K562 (cell line): ENCODE results near the gene PRKAA1. TPM values are rescaled to one million over a fixed set of nuclear protein-coding genes. Genes with fewer than 3 reads are reported as not detected.

Source experiments
- AFF1 ChIP-seq, 2 experiments: fragments of 450-650 bp; IDR thresholded peaks; 2 replicates each; pipeline ENCODE4 v1.6.1; 2018; ENCODE audit warnings: mild to moderate bottlenecking in 2 of 2, low read depth in 1 of 2; ENCODE audit not compliant: partially characterized antibody in 2 of 2
- HNRNPL ChIP-seq: fragments of 200-400 bp; formaldehyde crosslinking; IDR thresholded peaks from 2 replicates; pipeline ENCODE4 v1.6.1; 2017; ENCODE audit warnings: low read depth, mild to moderate bottlenecking, low read length
- MAFK ChIP-seq: IDR thresholded peaks from 2 replicates; pipeline ENCODE4 v1.6.1; 2011; ENCODE audit warnings: low read length, improper control_type of control experiment
- THRA ChIP-seq: fragments of 450-650 bp; IDR thresholded peaks from 2 replicates; pipeline ENCODE4 v1.6.1; 2017; ENCODE audit warnings: mild to moderate bottlenecking, moderate library complexity
- polyA plus RNA-seq, 8 experiments: library from polyadenylated mRNA; depleted of rRNA in 4 of 8; stranded (reverse) in 5 of 8; unstranded in 3 of 8; fragments of >200 nt; fragmentation: Nextera tagmentation in 2 of 8; fragmentation: Illumina TruSeq in 1 of 8; extraction: Ambion mirVana in 2 of 8; extraction: Trizol in 1 of 8; gene quantifications; 2 replicates each; pipeline versions ENCODE4 v1.2.1 to v1.2.3, GENCODE V29; 2011 to 2014; ENCODE audit warnings: inconsistent platforms in 1 of 8, missing spikeins in 1 of 8
- total RNA-seq, 7 experiments: library from RNA; depleted of rRNA in 6 of 7; stranded (reverse); fragments of >200 nt in 6 of 7; fragmentation: Illumina TruSeq in 2 of 7; extraction: Trizol in 2 of 7; gene quantifications; 2 replicates each; pipeline versions ENCODE4 v1.2.1 to v1.2.3, GENCODE V29; 2011 to 2021; ENCODE audit warnings: low replicate concordance in 1 of 7

Gene PRKAA1
- total and polyA plus RNA-seq, 9 of the 15 experiments (the other 6 are each of a cell fraction or from before 2014, with no cell fraction given) = 24.5 to 84.0 (median 51.4) TPM

GRCh38 chr5:40841068-40841805 lies 43.1 kb upstream of the PRKAA1 start, which contains the start of gene CARD6 (continued):
- peak in 1 of 2 experiments; percentile 66 for TF ChIP-seq AFF1 (IDR thresholded peaks at IDR 0.05; ENCODE audit: low read depth in 1 of 2, partially characterized antibody in 2 of 2)
- TF ChIP-seq THRA = no peak
- peak; percentile 65 for TF ChIP-seq MAFK
- TF ChIP-seq HNRNPL = no peak
